IPS-18c (cell line): ENCODE measurements around the gene KRT40.
"Not testable (repeated sequence)": the region's sequence is repeated elsewhere in the genome, so short reads cannot be mapped to it uniquely, and the experiment has no call there.

ENCODE experiments used
- H3K4me3 ChIP-seq: 2 replicates; pipeline ENCODE4 v1.7.0; 2013; ENCODE audit warnings: low read depth, mild to moderate bottlenecking, low read length, moderate library complexity; ENCODE audit not compliant: insufficient read depth
- H3K9me3 ChIP-seq: one replicate; pipeline ENCODE4 v1.6.1; 2013; ENCODE audit warnings: mild to moderate bottlenecking, low read length, moderate library complexity; ENCODE audit not compliant: control insufficient read depth, insufficient read depth

Gene KRT40

DNA sequence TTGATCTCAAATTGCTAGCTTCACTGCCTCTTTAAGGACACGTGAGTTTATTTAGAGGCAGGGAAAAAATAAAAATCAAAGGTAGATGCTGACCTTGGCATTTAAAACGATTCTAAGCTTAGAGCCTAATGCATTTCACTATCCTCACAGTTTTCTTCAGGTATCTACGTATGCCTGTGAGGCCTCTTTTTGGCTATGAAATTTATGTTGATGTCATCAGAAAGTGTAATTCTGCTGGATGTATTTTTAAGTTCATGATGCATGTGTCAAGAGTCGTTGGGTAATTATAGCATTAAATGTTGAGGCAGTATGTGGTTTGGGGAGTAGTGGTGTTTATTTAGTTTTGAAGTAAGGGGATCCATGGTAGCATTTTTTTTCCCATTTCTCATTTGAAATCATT lies 19.8 kb upstream of the KRT40 start:
- Histone ChIP-seq H3K9me3 (no peaks in the 10 kb centered on the region), H3K4me3 (no peak overlapping the region)

DNA sequence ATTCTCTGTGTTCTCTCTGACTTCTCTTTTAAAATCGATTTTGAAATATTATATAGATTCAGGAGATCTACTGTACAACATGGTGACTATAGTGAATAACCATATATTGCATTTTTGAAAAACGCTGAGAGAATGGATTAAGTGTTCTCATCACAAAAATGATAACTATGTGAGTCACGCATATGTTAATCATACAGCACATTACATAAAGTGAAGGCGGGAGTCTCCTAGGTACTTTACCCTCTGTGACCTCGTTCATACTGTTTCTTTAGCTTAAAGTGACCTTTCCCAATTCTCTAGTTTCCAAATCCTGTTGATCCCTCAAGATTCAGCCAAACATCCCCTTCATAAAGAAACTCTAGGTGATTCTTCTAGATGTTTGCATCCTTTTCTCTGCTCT lies 18.7 kb upstream of the KRT40 start:
- no peaks in the 10 kb centered on the region for H3K9me3 ChIP-seq
- H3K4me3 ChIP-seq: no peak overlapping the region

DNA sequence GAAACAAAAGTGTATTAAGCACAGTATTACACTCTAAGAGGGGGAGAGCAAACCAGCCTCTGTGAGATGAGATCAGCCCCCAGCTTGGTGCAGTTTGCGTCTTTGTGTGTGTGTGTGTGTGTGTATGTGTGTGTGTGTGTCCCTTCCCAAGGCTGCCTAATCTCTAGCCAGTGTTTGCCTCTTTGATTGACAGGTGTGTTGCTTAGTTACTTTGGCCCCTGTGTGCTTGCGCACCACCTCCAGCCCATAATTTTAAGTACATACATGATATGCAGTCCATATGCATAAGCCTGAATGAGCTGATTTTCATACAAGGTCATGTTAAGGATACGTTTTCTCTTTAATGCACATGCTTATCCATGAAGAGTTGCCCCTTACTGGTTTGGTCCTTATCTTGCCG lies 17.7 kb upstream of the KRT40 start:
- Histone ChIP-seq H3K9me3 (no peaks in the 10 kb centered on the region), H3K4me3 (no peak overlapping the region)

DNA sequence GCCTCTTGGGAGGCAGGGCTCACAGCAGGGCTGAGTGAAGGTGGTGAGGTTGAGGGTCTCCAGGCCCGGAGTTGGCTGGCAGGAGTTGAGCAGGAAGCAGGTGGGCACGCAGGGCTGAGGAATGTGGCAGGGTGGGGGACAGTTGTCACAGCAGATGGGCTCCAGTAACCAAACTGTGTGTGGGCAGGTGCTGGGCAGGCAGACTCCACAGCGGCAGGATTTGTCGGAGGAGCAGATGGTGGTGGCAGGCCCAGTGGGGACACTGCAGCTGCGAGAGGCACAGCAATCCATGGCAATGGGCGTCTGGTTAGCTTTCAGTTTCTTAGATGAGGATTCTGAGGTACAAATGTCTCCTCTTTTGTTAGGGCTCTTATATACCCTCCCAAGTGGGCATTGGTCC lies 15.4 kb upstream of the KRT40 start, which contains the start of gene KRTAP3-2:
Gene KRTAP3-2 (minus strand): TSS at position 344 of the 400 bp plus-strand sequence. CDS start 53 bp downstream, at position 291.
- H3K9me3 ChIP-seq: not testable (repeated sequence)

DNA sequence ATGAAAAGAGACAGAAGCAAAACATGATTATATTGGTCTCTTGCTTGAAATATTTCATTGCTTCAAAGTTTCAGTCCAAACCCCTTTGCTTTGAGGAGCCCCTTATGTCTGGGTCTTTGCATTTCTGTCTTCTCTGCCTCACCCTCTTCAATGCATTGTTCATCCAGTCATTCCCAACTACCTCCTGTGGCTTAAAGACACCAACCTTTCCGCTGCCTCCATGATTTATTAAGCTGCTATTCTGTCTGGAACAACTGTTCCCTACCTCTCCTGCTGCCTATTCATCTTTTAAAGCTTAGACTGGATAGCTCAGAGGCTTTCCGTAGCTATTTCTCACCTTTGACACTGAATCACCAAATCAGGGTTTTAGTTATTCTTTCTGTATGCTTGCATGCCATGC lies 13.2 kb upstream of the KRT40 start:
- no peak overlapping the region for H3K4me3 ChIP-seq
- no peaks in the 10 kb centered on the region for H3K9me3 ChIP-seq

More for the DNA sequence above, 15.4 kb upstream of the KRT40 start, which contains the start of gene KRTAP3-2:
- not testable (repeated sequence) for H3K4me3 ChIP-seq

DNA sequence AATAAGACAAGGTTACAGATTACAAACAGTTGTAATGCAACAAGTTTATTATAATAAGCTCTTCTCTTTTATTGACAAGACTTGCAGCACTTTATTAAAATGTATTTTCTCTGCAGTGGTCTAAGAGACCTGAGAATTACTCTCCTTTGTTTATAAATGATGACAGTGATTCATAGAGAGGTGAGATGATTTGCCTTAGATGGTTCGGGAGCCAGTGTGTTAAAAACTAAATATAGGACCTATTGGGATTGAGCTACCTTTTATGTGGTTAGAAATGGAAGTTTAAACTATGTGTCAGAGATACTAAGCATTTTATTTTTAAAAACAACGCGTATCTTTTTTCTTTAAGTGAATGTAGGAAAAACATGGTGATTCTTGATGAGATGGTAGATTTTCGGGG lies 12.7 kb upstream of the KRT40 start:
- Histone ChIP-seq H3K9me3 (no peaks in the 10 kb centered on the region), H3K4me3 (no peak overlapping the region)

DNA sequence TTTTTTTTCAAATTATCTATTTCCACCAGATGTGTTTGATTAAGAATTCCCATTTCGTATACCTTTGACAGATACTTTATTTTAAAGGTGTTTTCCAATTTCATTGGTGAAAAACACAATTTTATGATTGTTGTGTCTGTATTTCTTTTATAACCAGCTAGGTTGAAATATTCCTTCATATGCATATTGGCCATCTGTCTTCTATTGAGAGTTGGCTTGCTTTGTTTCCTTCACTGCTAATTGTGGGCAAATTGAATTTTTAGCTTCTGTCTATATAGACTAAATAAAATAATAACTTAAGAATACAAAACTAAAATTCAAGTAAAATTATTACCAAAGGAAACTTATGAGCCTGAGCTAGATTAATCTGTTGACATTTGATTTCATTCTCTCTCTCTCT lies 11.0 kb upstream of the KRT40 start:
- Histone ChIP-seq H3K4me3 (no peak overlapping the region), H3K9me3 (no peaks in the 10 kb centered on the region)

DNA sequence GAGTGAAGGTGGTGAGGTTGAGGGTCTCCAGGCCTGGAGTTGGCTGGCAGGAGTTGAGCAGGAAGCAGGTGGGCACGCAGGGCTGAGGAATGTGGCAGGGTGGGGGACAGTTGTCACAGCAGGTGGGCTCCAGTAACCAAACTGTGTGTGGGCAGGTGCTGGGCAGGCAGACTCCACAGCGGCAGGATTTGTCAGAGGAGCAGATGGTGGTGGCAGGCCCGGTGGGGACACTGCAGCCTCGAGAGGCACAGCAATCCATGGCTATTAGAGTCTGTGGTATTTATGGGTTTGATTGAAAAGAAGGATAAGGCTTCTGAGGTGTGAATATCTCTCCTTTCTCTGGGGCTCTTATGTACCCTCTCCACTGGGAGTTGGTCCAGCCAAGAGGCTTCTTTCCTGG lies 9.7 kb upstream of the KRT40 start, which contains the start of gene KRTAP3-3:
Gene KRTAP3-3 (minus strand): TSS at position 326 of the 400 bp plus-strand sequence. CDS start 67 bp downstream, at position 259.
- Histone ChIP-seq H3K4me3 (no peak within 1 kb of the TSS), H3K9me3 (no peaks in the 10 kb centered on the region)

DNA sequence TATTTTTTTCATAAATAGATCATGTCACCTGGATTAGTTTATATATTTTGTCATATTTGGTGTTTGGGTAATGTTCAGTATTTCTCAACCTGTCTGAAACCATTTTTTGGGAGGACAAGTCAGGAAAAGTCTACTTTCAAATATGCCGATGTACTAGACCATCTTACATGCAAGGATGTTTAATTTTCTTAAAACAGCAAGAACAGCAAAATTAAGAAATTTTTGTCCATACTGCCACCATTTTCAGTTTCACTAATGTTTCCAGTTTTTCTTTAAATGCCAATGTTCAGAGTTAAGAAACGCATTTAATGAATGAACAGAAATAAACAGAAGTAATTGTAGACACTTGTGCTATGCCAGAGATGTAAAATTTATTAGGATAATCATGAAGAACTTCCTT lies 9.0 kb upstream of the KRT40 start:
- Histone ChIP-seq H3K9me3 (no peaks in the 10 kb centered on the region), H3K4me3 (no peak overlapping the region)

DNA sequence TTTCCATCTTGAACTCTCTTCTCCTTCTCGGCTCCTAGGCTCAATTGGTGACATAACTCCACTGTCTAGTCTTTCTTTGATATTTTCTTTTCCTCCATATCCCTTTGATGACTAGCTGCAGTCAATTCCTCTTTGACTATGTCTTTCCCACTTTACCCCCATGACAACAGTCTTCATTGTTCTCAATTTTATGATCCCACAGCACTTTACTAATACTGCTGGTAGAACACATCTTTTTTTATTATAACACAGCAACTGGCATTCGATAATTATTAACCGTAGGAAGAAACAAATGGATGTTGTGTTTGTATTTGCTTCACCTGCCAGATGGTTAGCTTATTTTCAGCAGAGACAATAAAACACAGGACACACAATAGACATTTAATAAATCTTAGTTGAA lies 8.5 kb upstream of the KRT40 start:
- no peak overlapping the region for H3K4me3 ChIP-seq
- H3K9me3 ChIP-seq: no peaks in the 10 kb centered on the region

DNA sequence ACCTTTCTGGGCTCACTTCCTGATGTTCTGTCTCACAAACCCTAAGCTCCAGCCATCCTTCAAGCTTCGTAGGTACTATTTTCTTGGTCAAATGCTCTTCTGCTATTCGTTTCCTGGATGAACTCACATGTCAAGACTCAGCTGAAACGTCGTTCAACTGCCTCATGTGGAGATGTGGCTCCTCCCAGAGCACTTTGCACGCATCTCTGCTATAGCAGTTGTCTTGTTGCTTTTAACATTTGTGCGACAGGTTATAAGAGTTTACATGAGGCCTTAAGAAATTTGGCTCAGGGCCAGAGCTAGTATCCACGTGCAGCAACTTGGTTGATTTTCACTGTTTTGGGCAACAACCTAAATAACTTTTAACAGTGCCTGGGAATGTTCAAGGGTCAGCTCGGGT lies 2.8 kb upstream of the KRT40 start:
- H3K4me3 ChIP-seq: no peak overlapping the region
- no peaks in the 10 kb centered on the region for H3K9me3 ChIP-seq

DNA sequence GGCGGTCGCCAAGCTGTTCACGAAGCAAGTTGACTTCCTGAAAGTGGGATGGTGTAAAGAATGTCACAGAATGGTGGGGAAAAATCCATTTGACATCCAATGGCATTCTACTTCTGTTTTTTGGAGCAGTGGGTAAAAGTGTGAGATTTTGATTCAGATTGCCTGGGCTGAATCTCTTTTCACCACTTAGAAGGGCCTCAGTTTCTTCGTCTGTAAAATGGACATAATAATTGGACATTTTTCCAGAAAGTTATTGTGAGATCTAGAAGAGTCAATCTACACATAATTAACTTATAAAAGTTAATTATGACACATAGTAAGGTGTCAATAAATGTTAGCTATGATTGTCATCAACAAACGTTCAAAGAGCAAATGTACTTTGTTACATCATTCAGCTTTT lies 3.0 kb downstream of the KRT40 start:
- H3K9me3 ChIP-seq: no peaks in the 10 kb centered on the region

DNA sequence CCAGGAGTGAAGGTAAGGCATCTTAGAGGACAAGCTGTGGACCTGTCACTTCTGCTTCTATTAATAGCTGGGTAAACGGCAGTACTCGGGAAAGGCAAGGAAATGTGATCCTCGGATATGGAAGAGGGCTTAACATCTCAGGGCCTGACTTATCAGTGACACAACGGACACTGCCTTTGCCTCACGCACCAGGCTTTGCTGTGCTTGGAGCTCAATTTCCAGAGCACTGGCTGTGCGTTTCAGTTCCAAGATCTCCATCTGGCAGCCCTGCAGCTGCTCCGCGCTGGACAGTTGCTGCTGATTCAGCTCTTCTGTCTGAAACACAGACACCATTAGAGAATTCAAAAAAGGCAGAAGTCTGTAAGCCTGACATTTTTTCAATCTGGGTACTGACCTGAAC lies 3.5 kb downstream of the KRT40 start:
- Histone ChIP-seq H3K9me3 (no peaks in the 10 kb centered on the region), H3K4me3 (no peak overlapping the region)

More for the DNA sequence above, 3.0 kb downstream of the KRT40 start:
- H3K4me3 ChIP-seq: no peak overlapping the region

DNA sequence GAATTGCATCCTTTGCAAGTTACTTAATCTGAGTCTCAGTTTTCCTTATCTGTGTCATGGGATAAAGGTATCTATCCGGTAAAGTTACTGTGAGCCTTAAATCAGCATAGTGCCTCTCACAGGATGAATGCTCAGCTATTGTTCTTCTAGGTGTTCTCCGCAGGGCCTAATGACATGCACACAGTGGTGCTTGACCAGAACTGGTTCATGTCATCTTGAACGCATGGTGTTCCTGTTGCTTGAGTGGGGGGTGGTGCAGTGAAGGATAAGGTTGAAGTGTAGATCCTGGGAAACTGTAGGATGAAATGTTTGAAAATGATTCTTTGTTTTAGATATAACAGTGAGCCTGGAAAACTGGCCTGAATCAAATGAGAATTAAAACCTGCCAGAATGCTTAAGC lies 4.0 kb downstream of the KRT40 start:
- H3K4me3 ChIP-seq: no peak overlapping the region
- no peaks in the 10 kb centered on the region for H3K9me3 ChIP-seq

DNA sequence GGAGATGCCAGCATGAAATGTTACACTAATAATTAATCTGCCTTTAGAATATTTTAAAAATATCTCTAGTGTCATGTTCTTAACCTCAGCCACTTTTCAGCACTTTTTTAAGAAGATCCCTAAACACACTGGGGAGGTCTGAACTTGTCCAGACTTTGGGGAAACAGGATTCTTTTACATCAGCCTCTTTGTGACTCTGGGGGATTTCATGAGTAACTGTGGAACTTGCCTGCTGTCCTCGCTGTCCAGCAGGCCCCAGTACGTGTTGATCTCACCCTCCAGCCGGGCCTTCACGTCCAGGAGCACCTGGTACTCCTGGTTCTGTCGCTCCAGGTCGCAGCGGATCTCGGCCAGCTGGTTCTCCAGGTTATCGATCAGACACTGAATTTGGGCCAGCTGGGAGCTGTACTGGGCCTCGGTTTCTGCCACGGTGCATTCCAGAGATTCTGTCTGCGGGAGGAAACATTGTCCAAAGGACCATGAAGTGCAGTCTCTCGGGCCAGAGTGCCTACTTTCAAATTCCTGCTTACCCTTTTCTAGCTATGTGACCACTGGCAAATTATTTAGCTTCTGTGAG lies 5.5 kb downstream of the KRT40 start:
- Histone ChIP-seq H3K9me3 (no peaks in the 10 kb centered on the region), H3K4me3 (no peak overlapping the region)

DNA sequence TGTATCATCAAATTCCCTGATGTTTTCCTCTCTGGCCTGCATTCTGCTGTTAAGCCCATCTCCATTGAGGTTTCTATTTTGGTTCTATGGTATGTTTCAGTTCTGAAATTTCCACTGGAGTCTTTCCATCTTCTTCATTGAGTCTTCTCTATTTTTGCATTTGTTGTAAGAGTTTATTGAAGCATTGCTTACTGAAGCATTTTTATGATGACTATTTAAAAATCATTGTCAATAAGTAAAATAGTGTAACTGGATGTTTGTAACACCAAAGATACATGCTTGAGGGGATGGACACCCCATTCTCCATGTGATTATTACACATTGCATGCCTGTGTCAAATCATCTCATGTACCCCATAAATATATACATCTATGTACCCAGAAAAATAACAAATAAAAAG lies 8.6 kb downstream of the KRT40 start:
- Histone ChIP-seq H3K9me3 (no peaks in the 10 kb centered on the region), H3K4me3 (no peak overlapping the region)

DNA sequence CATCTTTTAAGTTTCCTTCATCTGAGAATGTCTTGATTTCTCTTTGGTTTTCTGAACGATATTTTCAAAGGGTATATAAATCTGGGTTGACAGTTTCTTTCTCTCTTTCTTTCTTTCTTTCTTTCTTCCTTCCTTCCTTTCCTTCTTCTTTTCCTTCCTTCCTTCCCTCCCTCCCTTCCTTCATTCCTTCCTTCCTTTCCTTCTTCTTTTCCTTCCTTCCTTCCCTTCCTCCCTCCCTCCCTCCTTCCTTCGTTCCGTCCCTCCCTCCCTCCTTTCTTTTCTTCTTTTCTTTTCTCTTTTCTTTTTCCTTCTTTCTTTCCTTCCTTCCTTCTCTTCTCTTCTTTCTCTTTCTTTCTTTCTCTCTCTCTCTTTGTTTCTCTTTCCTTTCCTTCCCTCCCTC lies 9.8 kb downstream of the KRT40 start:
- H3K4me3 ChIP-seq: no peak overlapping the region

DNA sequence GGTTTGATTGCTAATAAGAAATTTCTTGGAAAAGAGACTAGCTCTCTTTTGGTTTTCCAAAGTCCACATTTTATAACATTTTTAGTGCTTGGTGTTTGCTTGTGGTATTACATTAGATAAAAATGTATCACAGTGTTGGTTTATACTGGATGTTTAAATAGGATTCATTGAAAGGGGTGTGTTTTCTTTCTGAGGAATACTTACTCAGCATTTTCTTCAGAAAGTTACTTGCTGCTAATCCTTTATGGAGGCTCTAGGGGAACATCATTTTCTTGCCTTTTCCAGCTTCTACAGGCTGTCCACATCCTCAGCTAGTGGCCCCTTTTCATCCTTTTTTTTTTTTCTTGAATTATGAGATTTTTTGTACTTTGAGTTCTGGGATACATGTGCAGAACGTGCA lies 16.5 kb downstream of the KRT40 start:
- Histone ChIP-seq H3K9me3 (no peaks in the 10 kb centered on the region), H3K4me3 (no peak overlapping the region)

More for the DNA sequence above, 9.8 kb downstream of the KRT40 start:
- H3K9me3 ChIP-seq: no peaks in the 10 kb centered on the region

DNA sequence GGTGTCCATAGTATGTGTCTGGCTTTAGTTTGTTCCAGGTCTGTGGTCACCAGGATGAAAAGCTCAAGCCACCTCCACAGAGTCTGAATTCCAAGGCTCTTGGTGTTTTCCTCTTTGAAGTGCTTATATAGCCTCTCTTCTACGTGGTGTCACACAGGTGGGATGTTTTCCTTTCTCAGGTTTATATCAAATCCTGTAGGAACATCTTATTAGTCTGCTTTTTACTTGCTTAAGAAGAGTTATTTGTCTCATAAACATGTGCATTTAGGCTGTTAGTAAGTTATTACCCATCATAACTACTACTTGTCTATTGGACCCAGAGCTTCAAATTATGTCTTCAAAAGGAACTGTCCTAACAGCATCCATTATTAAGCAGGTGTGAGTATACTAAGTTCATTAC lies 17.3 kb downstream of the KRT40 start, which contains the start of gene KRT39:
Gene KRT39 (minus strand): TSS at position 101 of the 400 bp plus-strand sequence. CDS start 92 bp downstream, at position 9.
- H3K4me3 ChIP-seq: no peak within 1 kb of the TSS
- no peaks in the 10 kb centered on the region for H3K9me3 ChIP-seq
